Stomach (tissue), 9 donors: ENCODE measurements around the gene EPB41L2. TPM values are rescaled to one million over a fixed set of nuclear protein-coding genes. Genes with fewer than 3 reads are reported as not detected.
"Not testable (repeated sequence)": the region's sequence is repeated elsewhere in the genome, so short reads cannot be mapped to it uniquely, and the experiment has no call there.

Experiments used
- DNase-seq, 2 donors: peaks; one replicate each; pipeline versions ENCODE4 v3.0.0 to v3.0.0-alpha.2; 2013 to 2019
- H3K27ac ChIP-seq, 5 donors: fragments of 200-600 bp in 4 of 5; sonication (generic) in 4 of 5; one replicate each; pipeline ENCODE4 v1.5.1; 2013 to 2019; ENCODE audit warnings: mild to moderate bottlenecking in 1 of 5, moderate library complexity in 1 of 5
- H3K27me3 ChIP-seq, 3 donors: fragments of 200-600 bp; sonication (generic); one replicate each; pipeline ENCODE4 v1.5.1; 2017 to 2019; ENCODE audit warnings: mixed run types in 1 of 3
- H3K36me3 ChIP-seq, 4 donors: fragments of 200-600 bp; sonication (generic); 1 replicate in 3 of 4; 2 replicates in 1 of 4; pipeline ENCODE4 v1.5.1; 2016 to 2019
- H3K4me1 ChIP-seq, 4 donors: fragments of 200-600 bp; sonication (generic); one replicate each; pipeline ENCODE4 v1.5.1; 2016 to 2019
- H3K4me3 ChIP-seq, 4 donors: fragments of 200-600 bp; sonication (generic) in 3 of 4; one replicate each; pipeline ENCODE4 v1.5.1; 2016 to 2019; ENCODE audit warnings: mild to moderate bottlenecking in 1 of 4
- H3K9me3 ChIP-seq, 4 donors: fragments of 200-600 bp; sonication (generic); one replicate each; pipeline ENCODE4 v1.5.1; 2016 to 2019
- EP300 ChIP-seq: sonication (generic); formaldehyde crosslinking; IDR thresholded peaks from one replicate; pipeline ENCODE4 v1.6.1; 2017; ENCODE audit warnings: antibody characterized with exemption
- POLR2A ChIP-seq, 4 donors: fragments of 450-650 bp; IDR thresholded peaks; one replicate each; pipeline ENCODE4 v1.6.1; 2016; ENCODE audit warnings: antibody characterized with exemption in 4 of 4, control low read depth in 2 of 4, mild to moderate bottlenecking in 1 of 4, moderate library complexity in 1 of 4
- POLR2AphosphoS5 ChIP-seq, 3 donors: sonication (generic); formaldehyde crosslinking; IDR thresholded peaks; one replicate each; pipeline ENCODE4 v1.6.1; 2016; ENCODE audit warnings: antibody characterized with exemption in 3 of 3
- WGBS, 5 donors: extraction: QIAGEN DNeasy Blood & Tissue Kit in 3 of 5; methylation state at CpG; one replicate each; pipeline versions ENCODE4 v1.1.5 to v1.1.7; 2013 to 2018; 5-methylcytosine and 5-hydroxymethylcytosine counted together
- intact Hi-C: fragments of 100-400 bp; cut with DNase I; formaldehyde crosslinking; loops from one replicate; pipeline ENCODE4 v1.15.1; 2023; ENCODE audit warnings: low total_unique reads
- polyA plus RNA-seq, 3 donors: library from polyadenylated mRNA; stranded (reverse); fragments of 200-250 nt; gene quantifications; one replicate each; pipeline ENCODE4 v1.2.3, GENCODE V29; 2013
- total RNA-seq, 5 donors: library from RNA; depleted of rRNA; stranded (reverse); fragments of >200 nt; gene quantifications; one replicate each; pipeline versions ENCODE4 v1.1.0 to v1.2.3, GENCODE V29; 2014 to 2016
- TF ChIP-seq, protein P1 (sequence below), 7 experiments: fragments of 450-650 bp in 4 of 7; fragments of 200-600 bp in 3 of 7; sonication (generic) in 3 of 7; IDR thresholded peaks; one replicate each; pipeline ENCODE4 v1.5.1; 2016 to 2019; ENCODE audit warnings: antibody characterized with exemption in 7 of 7, control low read depth in 2 of 7, mild to moderate bottlenecking in 1 of 7
- donor health status: healthy with polysubstance abuse.
- donor health status: Bipolar disorder and iron deficiency.
- donor health status: healthy.

The EPB41L2 gene
- total and polyA plus RNA-seq, 8 donors, result 12.5 to 238 (median 30.2) TPM

GRCh38 chr6:130923350-130923749, 139.7 kb downstream of the EPB41L2 start:
- DNase-seq, result no peak
- no peaks in the 10 kb centered on the region for H3K4me1 ChIP-seq
- H3K27ac ChIP-seq, result no peak overlapping the region
- intact Hi-C loops, result no loop called here
- no peaks in the 10 kb centered on the region for H3K27me3 ChIP-seq
- no peaks in the 10 kb centered on the region for H3K9me3 ChIP-seq
- no peaks in the 10 kb centered on the region for H3K36me3 ChIP-seq
- TF ChIP-seq EP300 (no peak), POLR2A (IDR thresholded peaks at IDR 0.05) (no peak), POLR2AphosphoS5 (IDR thresholded peaks at IDR 0.05) (no peak)
- TF ChIP-seq, protein P1, sequence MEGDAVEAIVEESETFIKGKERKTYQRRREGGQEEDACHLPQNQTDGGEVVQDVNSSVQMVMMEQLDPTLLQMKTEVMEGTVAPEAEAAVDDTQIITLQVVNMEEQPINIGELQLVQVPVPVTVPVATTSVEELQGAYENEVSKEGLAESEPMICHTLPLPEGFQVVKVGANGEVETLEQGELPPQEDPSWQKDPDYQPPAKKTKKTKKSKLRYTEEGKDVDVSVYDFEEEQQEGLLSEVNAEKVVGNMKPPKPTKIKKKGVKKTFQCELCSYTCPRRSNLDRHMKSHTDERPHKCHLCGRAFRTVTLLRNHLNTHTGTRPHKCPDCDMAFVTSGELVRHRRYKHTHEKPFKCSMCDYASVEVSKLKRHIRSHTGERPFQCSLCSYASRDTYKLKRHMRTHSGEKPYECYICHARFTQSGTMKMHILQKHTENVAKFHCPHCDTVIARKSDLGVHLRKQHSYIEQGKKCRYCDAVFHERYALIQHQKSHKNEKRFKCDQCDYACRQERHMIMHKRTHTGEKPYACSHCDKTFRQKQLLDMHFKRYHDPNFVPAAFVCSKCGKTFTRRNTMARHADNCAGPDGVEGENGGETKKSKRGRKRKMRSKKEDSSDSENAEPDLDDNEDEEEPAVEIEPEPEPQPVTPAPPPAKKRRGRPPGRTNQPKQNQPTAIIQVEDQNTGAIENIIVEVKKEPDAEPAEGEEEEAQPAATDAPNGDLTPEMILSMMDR (IDR thresholded peaks at IDR 0.05), result no peak
- no peak overlapping the region for H3K4me3 ChIP-seq
- 57 to 74% (median 63%) methylated on average over 1 of the region's 1 CpG for WGBS, 5 donors

GRCh38 chr6:130922922-130923321, 140.1 kb downstream of the EPB41L2 start:
- Histone ChIP-seq H3K4me1 (no peaks in the 10 kb centered on the region), H3K36me3 (no peaks in the 10 kb centered on the region), H3K4me3 (no peak overlapping the region), H3K27me3 (no peaks in the 10 kb centered on the region), H3K27ac (no peak overlapping the region), H3K9me3 (no peaks in the 10 kb centered on the region)
- DNase-seq, result no peak
- intact Hi-C loops, result no loop called here
- 93 to 95% (median 95%) methylated on average over 3 of the region's 3 CpGs for WGBS, 5 donors
- TF ChIP-seq, protein P1 (IDR thresholded peaks at IDR 0.05), result no peak
- TF ChIP-seq POLR2AphosphoS5 (IDR thresholded peaks at IDR 0.05) (no peak), EP300 (no peak), POLR2A (IDR thresholded peaks at IDR 0.05) (no peak)

GRCh38 chr6:130920969-130921368, 142.1 kb downstream of the EPB41L2 start:
- DNase-seq, result no peak
- Histone ChIP-seq H3K27me3 (no peaks in the 10 kb centered on the region), H3K36me3 (no peaks in the 10 kb centered on the region), H3K4me3 (no peak overlapping the region), H3K4me1 (no peaks in the 10 kb centered on the region), H3K9me3 (no peaks in the 10 kb centered on the region), H3K27ac (no peak overlapping the region)
- intact Hi-C loops, result no loop called here
- WGBS, 5 donors, result 71 to 90% (median 84%) methylated on average over 4 of the region's 4 CpGs
- TF ChIP-seq POLR2A (IDR thresholded peaks at IDR 0.05) (no peak), POLR2AphosphoS5 (IDR thresholded peaks at IDR 0.05) (no peak), EP300 (no peak)
- TF ChIP-seq, protein P1 (IDR thresholded peaks at IDR 0.05), result no peak

GRCh38 chr6:130918171-130918570, 144.9 kb downstream of the EPB41L2 start:
- no peaks in the 10 kb centered on the region for H3K27me3 ChIP-seq
- no peak overlapping the region for H3K4me3 ChIP-seq
- intact Hi-C loops, result no loop called here
- H3K27ac ChIP-seq, result no peak overlapping the region
- DNase-seq, result no peak
- no peaks in the 10 kb centered on the region for H3K9me3 ChIP-seq
- 65 to 83% (median 79%) methylated on average over 4 of the region's 4 CpGs for WGBS, 5 donors
- H3K36me3 ChIP-seq, result no peaks in the 10 kb centered on the region
- H3K4me1 ChIP-seq, result no peaks in the 10 kb centered on the region
- TF ChIP-seq POLR2A (IDR thresholded peaks at IDR 0.05) (no peak), POLR2AphosphoS5 (IDR thresholded peaks at IDR 0.05) (no peak), EP300 (no peak)
- TF ChIP-seq, protein P1 (IDR thresholded peaks at IDR 0.05), result no peak

- intact Hi-C loops, H3K9me3 ChIP-seq, H3K36me3 ChIP-seq, H3K27ac ChIP-seq, H3K4me3 ChIP-seq, H3K4me1 ChIP-seq, H3K27me3 ChIP-seq, DNase-seq: not testable (repeated sequence)
- 92 to 100% (median 94%) methylated on average over 2 of the region's 2 CpGs for WGBS, 5 donors
These were observed 147.4 kb downstream of the EPB41L2 start for GRCh38 chr6:130915606-130916005.
